Measurements from ENCODE around the gene NFKBIB.
A peak's percentile ranks its signal among the peaks of the same experiment; 100 is the strongest.
"Not testable (repeated sequence)": the region's sequence is repeated elsewhere in the genome, so short reads cannot be mapped to it uniquely, and the experiment has no call there.

Gene NFKBIB

DNA sequence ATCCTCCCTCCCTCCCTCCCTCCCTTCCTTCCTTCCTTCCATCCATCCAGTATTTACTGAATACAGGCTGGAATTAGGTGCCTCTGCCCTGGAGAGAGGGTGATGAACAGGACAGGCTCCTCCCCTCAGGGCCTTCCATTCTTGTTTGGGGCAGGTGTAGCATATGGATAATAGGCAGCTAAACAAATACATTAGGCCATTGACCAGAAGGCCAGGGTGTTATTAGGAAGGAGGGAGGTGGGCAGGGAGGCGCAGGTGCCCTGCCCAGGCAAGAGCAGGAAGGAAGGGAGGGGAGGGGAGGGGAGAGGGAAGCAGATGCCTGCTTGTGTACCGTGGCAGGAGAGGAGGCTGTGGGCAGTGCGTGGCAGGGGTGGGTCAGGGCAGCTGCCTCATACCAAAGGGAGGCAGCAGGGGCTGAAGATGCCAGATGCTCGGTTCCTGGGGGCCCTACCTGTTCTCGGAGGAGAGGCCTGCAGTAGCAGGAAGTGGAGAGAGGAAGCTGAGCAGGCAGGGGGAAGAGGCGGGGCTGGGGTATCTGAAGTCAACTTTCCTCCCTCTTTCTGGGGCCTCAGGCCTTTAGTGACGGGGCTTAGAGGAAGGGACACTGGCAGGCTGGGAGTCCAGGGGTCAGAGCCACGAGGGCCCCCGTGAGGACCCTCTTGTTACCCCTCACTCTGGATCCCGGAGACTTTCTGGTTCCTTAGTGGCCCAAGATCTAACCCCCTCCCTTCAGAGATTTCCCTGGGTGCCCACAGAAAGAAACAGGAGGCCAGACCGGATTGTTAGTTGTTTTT is 21.8 kb upstream of the NFKBIB start, which contains the start of gene RINL:
RINL (minus strand) TSS at position 495 of the 794 bp plus-strand sequence. CDS start 1,533 bp downstream, outside the sequence.
- peak; percentile 88 for DNase-seq

DNA sequence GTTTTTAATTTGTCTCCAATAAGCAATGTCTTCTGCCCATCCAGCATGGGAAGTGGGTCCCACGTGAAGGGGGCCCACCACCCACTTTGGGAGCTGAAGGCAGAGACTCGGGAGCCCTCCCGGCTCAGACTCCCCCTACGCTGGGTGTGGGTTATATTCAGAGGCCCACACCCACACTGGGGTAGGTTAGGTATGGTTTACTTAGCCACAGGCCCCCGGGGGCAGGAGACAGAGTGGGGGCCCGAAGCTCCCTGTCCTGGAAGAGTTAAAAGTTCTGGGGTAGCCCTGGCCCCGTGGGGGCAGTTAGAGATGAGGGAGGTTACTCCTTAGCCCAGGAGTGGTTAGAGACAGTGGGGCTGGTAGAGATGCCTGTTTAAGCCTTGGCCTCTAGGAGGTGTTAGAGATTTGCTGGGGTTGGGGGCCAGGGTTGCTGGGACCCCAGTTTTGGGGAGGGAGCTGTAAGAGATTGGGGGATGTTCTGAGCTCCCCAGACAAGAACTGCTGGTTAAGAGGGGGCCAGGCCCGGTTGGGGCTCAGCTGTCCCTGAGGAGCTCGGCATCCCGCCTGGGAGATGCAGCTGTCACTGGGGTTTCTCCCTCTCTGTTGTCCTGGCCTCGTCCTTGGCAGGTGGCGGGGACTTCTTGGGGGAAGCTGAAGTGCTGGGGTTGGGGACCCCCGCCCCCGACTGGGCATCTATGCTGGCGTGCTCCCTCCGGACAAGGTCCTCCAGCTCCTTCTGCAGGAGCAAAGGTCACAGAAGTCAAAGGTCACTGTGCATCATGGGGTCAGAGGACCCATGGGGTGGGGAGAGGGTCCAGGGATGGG is 21.0 kb upstream of the NFKBIB start:
- DNase-seq = no peak

DNA sequence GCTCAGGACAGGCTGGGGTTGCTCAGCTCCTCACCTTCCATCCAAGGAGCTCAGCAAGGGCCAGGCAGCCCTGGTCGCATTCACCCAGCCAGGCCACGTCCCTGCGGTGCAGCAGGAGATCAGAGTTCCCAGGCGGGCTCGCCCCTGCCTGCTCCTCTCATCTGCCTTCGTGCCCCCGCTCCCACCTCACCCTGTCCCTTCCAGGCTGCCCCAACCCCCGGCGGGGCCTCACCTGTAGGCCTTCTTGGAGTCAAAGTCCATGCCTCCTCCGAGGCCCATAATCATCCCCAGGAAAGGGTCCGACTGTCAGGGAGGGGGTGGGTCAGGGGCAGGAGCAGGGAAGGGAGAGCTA is 20.4 kb upstream of the NFKBIB start:
- no peak for DNase-seq

DNA sequence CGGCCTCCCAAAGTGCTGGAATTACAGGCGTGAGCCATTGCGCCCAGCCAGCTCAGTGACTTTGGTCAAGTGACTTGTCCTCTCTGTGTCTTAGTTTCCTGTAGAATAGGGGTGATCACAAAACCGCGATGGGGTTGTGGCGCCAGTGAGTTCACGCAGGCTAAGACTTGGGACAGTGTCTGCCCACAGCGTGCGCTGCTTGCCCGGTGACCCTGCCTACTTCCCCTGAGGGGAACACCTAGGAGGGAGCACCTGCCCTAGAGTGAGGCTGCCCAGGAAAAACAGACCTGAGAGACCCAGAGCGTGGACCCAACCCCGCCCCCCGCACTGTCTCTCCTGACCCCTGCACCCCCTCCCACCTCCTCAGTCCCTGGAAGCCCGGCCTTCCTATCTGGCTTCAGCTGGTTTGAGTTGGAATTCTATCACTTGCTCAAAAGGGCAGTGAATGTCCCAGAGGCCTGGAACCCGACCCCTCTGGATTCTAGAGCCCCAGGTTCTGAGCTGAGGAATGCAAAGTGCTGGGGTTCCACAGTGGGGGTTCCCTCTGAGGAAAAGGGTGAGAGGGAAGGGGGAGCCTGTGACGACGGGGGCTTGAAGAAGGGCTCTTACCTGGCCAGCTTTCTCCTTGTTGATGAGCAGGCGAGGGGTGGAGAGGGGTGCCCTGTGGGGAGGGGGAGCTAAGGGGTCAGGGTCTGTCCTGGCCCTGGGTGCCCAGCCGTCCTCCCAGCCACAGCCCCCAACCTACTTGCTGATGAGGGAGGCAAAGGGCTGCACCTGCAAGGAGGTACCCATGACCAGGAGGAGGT is 19.5 kb upstream of the NFKBIB start:
- DNase-seq = no peak

DNA sequence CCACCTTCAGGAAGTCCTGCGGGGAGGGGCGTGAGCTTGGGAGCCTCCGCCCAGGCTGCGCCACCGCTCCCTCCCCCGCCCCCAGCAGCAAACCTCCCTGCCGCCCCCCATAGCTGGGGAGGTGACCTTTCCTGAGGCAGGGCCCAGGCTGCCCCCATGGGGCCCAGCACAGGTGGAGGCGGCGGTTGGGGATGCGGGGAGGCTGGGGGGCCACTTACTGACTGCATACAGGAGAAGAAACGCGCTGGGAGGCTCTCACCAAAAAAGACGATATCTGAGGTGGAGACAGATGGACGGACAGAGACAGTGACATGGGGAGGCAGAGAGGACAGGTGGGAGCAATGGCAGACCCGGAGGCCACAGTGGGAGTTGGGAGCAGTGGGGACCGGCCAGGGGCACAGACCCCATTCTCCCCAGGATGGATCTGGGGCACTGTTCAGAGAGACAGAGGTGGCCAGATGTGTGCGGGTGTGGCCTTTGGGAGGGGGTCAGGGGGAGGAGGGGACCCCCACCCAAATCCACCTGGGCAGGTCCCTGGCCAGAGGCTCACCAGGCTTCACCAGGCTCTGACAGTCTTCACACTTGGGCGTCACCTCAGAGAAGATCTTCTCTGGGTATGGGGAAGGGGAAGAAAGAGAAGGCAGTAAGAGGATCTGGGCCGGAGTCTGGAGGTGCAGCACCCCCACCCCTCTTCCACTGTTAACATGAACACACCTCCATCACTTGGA is 18.7 kb upstream of the NFKBIB start:
- no peak for DNase-seq

DNA sequence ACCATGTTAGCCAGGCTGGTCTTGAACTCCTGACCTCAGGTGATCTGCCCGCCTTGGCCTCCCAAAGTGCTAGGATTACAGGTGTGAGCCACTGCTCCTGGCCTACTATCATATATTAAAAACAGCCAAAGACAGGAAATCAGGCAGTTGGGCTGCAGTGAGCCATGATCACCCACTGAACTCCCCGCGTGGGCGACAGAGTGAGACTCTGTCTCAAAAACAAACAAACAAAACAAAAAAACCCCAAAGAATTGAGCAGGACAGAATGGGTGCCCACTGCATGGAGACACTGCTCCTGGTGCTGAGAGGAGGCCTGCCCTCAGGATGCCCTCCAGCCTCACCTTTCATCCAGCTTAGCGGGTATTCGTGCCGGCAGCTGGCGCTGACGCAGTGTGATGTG is 16.5 kb upstream of the NFKBIB start:
- no peak for DNase-seq

DNA sequence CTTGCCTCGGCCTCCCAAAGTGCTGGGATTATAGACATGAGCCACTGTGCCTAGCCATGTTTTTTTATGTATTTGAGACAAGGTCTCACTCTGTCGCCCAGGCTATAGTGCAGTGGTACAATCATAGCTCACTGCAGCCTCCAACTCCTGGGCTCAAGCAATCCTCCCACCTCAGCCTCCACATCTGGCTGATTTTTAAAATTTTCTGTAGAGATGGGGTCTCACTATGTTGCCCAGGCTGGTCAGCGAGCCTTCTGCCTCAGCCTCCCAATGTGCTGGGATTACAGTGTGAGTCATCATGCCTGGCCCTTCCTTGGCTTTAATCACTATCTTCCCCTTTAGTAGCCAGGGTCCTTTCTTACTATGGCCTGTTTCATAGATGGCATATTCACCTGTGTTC is 15.1 kb upstream of the NFKBIB start:
- DNase-seq = not testable (repeated sequence)

DNA sequence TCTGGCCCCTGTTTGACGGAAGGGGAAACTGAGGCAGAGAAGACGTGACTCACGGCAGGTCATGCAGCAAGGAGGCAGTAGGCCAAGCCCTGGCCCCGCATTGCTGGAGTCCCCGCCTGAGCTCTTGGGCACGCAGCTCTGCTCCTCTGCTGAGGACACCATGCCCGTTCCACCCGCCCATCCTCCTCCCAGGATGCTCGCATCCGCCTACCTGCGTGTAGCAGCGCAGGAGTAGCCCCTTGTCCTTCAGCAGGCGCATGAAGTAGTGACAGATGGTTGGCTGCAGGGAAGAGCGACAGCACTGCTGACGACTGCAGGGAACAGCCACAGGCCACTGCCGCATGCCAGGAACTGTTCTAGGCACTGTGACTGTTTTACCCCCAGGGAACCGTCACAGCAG is 10.9 kb upstream of the NFKBIB start:
- DNase-seq = no peak

DNA sequence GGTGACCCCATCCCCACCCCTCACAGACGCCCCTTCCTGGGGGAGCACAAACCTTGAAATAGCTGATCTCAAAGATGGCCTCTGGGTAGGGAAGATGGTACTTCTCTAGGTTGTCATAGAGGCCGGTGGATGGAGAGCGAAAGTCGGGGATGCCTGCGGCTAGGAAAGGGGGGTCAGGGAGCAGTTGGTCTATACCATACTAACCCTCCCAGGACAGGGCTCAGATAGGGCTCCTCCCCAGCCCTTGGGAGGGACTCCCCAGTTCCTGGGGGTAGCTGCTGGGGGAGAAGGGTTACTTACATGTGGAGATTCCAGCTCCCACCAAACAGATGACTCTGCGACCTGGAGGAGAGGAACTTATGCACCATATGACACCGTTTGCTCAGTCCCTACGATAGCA is 10.0 kb upstream of the NFKBIB start:
- DNase-seq = no peak

DNA sequence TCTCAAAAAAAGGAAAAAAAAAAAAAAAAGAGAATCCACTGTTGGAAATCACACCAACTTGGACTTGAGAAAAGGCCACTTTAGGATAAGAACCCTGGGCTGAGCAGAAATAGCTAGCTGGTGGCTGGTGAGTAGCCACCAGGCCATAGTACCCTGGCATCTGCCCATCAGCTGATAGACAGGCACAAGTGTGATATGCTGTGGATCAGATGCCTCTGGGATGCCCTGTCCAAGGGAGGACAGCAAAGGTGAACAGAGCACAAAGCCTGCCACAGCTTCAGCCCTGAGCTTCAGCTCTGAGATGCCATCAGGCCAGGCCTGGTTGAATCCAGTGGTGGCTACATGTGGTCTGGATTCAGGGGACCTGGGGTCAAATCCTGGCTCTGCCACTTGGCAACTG is 9.1 kb upstream of the NFKBIB start:
- no peak for DNase-seq

DNA sequence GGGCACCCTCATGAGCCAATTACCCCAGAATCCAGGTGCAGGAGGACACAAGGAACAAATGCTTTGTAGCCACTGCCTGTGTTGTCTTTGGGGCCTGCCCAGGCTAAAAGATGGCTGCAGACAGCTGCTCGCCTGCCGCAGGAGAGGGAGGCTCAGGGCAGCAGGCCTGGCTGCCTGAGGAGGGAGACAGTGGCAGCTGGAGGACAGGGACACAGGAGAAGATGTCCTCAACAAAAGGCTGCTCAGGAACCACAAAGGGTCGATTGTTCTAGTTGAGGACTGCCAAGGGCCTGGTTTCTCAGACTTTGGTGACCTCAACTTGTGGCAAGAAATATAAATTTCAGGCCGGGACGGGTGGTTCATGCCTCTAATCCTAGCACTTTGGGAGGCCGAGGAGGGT is 8.0 kb upstream of the NFKBIB start:
- no peak for DNase-seq

DNA sequence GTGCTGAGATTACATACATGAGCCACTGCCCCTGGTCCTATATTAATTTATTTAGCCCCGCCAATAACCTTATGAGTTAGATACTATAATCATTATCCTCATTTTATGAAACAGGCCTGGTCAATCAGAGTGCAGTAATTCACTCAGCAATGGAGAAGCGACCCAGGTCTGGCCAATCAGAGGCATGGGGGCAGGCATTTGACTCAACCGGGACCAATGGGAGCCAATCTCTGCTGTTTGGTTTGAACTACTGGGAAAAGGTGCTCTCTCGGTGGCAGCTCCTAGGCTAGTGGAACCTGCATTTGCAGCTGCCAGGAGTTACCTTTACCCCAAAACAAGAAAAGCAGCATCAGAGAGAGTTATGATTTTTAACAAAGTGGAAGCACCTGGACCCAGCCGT is 6.9 kb upstream of the NFKBIB start:
- no peak for DNase-seq

DNA sequence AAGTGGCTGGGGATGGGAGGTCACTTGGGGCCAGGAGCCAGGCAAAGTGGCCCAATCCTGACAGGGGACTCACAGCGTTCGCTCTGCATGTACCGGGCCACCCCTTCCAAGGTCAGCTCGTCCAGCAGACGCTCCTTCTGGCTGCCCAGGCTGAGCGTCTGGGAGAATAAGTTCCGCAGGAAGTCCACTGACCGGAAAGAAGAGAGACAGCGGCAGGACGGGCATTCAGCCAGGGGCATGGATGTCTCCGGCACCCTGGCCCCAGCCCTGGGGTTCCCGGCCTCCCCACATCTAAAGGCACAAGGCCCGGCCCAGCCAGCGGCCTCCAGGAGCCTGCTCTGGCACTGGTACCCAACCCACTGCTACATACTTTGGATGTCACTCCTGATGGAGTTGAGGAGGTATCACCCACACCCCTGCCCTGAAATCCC is 6.4 kb upstream of the NFKBIB start:
- DNase-seq = no peak

DNA sequence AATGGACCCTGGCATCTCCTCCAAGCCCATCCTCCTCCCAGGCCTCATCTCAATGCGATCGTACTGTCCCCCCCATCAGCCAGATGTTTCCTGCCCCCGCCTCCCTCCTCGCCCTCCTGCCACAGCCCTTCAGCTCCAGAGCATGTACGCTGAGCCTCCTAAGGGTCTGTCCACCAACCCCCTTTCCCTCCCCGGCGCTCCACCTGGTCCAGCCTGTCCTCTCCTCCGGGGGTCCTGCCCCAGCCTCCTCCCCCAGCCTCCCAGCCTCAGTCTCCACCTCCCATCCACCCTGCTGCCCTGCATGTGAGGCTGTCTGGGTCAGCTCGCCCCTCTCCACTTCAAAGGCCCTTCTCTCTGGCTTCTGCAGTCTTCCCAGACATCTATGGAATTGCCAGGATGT is 4.8 kb upstream of the NFKBIB start:
- DNase-seq = no peak

DNA sequence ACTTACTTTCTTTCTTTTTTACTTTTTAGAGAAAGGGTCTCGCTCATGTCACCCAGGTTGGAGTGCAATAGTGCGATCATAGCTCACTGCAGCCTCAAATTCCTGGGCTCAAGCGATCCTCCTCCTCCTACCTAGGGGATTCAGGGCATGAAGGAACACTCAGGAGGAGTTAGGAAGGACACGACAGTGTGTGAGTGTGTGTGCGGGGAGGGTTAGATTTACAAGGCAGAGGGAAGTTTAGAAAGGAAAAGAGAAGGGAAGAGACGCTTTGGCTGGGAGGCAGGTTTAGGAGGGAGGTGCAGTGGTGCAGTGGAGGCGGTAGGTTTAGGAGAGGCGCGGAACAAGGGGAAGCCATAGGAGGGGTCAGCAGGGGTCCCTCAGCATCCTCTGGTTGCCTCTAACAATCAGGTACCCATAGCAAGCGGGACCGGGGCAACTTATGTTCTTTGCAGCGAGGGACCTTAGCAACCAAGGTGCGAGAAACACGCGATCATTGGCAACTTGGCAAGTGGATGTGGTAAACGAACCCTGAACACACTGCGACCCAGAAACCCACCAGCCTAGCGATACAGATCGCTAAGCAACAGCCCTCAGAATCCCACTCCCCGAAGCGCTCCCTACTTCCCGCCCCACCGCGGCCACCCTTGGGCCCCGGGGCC is 852 bp upstream of the NFKBIB start:
- no peak for DNase-seq

DNA sequence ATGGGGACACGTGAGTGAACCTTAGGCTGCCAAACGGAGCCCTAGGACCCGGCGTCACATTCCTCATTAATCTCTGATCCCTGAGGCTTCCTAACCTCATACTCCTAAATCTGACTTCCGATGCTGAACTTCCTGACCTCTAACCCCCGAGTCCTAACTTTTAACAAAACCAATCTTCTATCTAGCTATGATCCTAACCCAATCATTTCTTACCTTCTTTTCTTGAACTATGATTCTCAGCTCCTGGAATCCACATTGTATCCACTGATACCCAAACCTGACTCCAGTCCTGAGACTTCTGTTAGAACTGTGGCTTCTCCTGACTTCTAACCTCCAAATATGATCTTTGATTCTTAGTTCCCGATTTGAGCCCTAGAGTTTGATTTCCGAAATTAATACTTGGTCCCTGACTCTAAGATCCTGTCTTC is 447 bp downstream of the NFKBIB start:
- no peak for DNase-seq

DNA sequence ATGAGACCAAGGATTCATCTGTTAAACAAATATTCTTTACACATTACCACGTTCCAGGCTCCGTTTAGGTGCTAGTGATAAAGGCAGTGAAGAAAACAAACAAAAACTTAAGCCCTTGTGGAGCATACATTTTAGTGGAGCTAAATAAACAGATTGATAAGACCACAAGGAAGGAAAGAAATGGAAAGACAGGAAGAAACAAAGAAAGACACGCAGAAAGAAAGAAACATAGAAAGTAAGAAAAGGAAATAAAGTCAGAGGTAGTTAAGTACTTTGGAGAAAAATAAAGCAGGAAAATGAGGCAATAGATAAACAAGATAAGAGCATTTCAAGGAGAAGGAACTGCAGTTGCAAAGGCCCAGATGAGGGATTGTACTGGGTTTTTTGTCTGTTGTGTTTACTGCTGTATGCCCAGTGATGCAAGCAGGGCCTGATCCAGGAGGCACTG is 998 bp downstream of the NFKBIB start:
- no peak for DNase-seq

DNA sequence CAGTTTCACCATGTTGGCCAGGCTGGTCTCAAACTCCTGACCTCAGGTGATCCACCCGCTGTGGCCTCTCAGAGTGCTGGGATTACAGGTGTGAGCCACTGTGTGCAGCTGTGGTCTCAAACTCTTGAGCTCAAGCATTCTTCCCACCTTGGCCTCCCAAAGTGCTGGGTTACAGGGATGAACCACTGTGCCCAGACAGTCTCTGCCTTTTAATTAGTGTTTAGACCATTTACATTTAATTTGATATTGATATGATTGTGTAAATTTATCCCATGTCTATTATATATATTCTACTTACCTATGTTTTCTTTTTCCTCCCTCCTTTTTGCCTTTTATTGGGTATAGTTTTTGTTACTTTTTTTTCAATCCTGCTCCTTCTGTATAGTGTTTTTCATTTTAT is 1.9 kb downstream of the NFKBIB start:
- no peak for DNase-seq

DNA sequence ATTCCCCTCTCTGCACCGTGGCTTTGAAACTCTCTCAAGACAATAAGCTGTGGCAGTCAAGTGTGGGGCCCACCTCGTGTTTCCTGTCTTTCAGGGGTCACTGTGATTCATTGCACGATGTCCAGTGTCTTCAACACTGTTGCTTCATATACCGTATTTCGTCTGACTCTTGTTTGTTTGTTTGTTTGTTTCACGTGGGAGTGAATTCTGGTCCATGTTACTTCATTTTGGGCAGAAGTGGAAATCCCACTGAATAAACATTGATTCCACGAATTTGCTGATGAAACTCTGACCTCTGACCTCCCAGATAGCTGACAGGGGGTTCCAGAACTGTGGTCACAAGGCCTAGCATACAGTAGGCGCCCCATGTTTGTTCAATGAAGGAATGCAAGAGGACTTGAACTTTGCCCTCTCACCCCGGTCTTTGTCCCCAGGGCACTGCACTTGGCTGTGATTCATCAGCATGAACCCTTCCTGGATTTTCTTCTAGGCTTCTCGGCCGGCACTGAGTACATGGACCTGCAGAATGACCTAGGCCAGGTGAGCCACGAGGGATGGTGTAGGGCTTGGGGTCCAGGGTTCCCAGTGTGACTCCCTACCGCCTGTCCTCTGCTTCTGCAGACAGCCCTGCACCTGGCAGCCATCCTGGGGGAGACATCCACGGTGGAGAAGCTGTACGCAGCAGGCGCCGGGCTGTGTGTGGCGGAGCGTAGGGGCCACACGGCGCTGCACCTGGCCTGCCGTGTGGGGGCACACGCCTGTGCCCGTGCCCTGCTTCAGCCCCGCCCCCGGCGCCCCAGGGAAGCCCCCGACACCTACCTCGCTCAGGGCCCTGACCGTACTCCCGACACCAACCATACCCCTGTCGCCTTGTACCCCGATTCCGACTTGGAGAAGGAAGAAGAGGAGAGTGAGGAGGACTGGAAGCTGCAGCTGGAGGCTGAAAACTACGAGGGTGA is 5.1 kb downstream of the NFKBIB start:
- no peak for DNase-seq

DNA sequence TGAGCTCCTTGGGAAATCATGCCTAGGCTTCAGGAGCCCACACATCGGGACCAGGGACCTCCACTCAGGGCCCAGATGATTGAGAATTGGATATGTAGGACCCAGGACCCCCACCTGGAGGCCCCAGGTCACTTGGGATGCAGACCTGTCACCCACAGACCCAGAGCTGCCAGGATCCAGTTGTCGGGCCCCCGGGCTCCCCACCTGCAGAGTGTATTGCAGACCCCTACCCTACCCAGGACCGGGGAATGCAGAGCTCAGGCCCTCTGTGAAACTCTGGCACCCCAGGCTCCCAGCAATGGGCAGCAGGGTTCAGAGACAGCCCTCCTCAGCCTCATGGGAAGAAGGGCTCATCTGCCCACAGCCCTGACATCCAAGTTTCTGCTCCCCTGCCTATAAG is 5.9 kb downstream of the NFKBIB start:
- no peak for DNase-seq

DNA sequence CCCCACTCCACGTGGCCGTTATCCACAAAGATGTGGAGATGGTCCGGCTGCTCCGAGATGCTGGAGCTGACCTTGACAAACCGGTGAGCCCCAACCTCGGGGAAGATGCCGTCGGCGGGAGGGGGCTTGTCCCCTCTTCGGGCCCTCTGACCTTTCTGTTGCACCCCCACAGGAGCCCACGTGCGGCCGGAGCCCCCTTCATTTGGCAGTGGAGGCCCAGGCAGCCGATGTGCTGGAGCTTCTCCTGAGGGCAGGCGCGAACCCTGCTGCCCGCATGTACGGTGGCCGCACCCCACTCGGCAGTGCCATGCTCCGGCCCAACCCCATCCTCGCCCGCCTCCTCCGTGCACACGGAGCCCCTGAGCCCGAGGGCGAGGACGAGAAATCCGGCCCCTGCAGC is 7.5 kb downstream of the NFKBIB start:
- no peak for DNase-seq
